Progenitor cell of endocrine pancreas (in vitro differentiated cells): ENCODE measurements around the gene WDR55. TPM values are rescaled to one million over a fixed set of nuclear protein-coding genes. Genes with fewer than 3 reads are reported as not detected.
A peak's percentile ranks its signal among the peaks of the same experiment; 100 is the strongest.

ENCODE experiments used
- DNase-seq: peaks from one replicate; pipeline ENCODE4 v3.0.0; 2021; ENCODE audit warnings: low spot score; ENCODE audit not compliant: unreplicated experiment
- H3K27ac Mint-ChIP-seq: 2 replicates; pipeline ENCODE4 v1.8.0; 2021; ENCODE audit warnings: mild to moderate bottlenecking, moderate library complexity, mixed read lengths
- H3K27me3 Mint-ChIP-seq: 2 replicates; pipeline ENCODE4 v1.8.0; 2021; ENCODE audit warnings: mixed read lengths
- H3K36me3 Mint-ChIP-seq: 2 replicates; pipeline ENCODE4 v1.8.0; 2022; ENCODE audit warnings: mixed read lengths; ENCODE audit not compliant: insufficient read depth
- H3K4me1 Mint-ChIP-seq: 2 replicates; pipeline ENCODE4 v1.8.0; 2021; ENCODE audit warnings: low read depth, mixed read lengths
- H3K4me3 Mint-ChIP-seq: 2 replicates; pipeline ENCODE4 v1.8.0; 2021; ENCODE audit warnings: low read depth, mild to moderate bottlenecking, moderate library complexity, mixed read lengths
- H3K9me3 Mint-ChIP-seq: 2 replicates; pipeline ENCODE4 v1.8.0; 2021; ENCODE audit warnings: low read depth, mixed read lengths
- CTCF ChIP-seq: fragments of 200-600 bp; sonication (generic); IDR thresholded peaks from one replicate; pipeline ENCODE4 v1.5.0; 2021; ENCODE audit warnings: antibody characterized with exemption, mild to moderate bottlenecking; ENCODE audit not compliant: unreplicated experiment
- total RNA-seq: library from RNA; stranded (reverse); gene quantifications from 2 replicates; pipeline ENCODE4 v1.2.1, GENCODE V29; 2021

WDR55 gene
- total RNA-seq, 1 donor from 2014 or later = 26.0 TPM

GRCh38 chr5:140690941-140691924, 26.5 kb downstream of the WDR55 start, which contains the start of the genes HARS1 and HARS2:
TSS of gene HARS1 (minus strand) at chr5:140691370. CDS start at chr5:140691304, 66 bp downstream.
TSS of gene HARS2 (plus strand) at chr5:140691455. CDS start at chr5:140691649, 194 bp downstream.
- H3K27ac Mint-ChIP-seq = peak within 1 kb of the TSS; percentile 94
- DNase-seq = peak; percentile 72
- H3K4me1 Mint-ChIP-seq = peaks cover 21% of the 10 kb centered on the region
- H3K4me3 Mint-ChIP-seq = peak within 1 kb of the TSS; percentile 97
- no peaks in the 10 kb centered on the region for H3K9me3 Mint-ChIP-seq
- H3K36me3 Mint-ChIP-seq = peaks cover 17% of the 10 kb centered on the region
- no peaks in the 10 kb centered on the region for H3K27me3 Mint-ChIP-seq
- no peak for TF ChIP-seq CTCF

GRCh38 chr5:140694276-140694675, 29.6 kb downstream of the WDR55 start:
- no peak for DNase-seq
- H3K9me3 Mint-ChIP-seq = no peaks in the 10 kb centered on the region
- H3K36me3 Mint-ChIP-seq = peaks cover 32% of the 10 kb centered on the region
- no peak overlapping the region for H3K27ac Mint-ChIP-seq
- H3K4me1 Mint-ChIP-seq = peaks cover 21% of the 10 kb centered on the region
- no peak for TF ChIP-seq CTCF
- H3K4me3 Mint-ChIP-seq = no peak overlapping the region
- H3K27me3 Mint-ChIP-seq = no peaks in the 10 kb centered on the region

- H3K27me3 Mint-ChIP-seq = no peaks in the 10 kb centered on the region
- no peak for DNase-seq
- H3K4me3 Mint-ChIP-seq = no peak overlapping the region
- peaks cover 22% of the 10 kb centered on the region for H3K4me1 Mint-ChIP-seq
- TF ChIP-seq CTCF = no peak
- peak overlapping the region; percentile 24 for H3K27ac Mint-ChIP-seq
- peaks cover 44% of the 10 kb centered on the region for H3K36me3 Mint-ChIP-seq
- no peaks in the 10 kb centered on the region for H3K9me3 Mint-ChIP-seq
Measured at GRCh38 chr5:140696891-140697492, 32.3 kb downstream of the WDR55 start.

- Mint-ChIP-seq H3K27me3 (no peaks in the 10 kb centered on the region), H3K9me3 (no peaks in the 10 kb centered on the region), H3K4me1 (peaks cover 16% of the 10 kb centered on the region), H3K36me3 (peaks cover 45% of the 10 kb centered on the region), H3K27ac (peak within 1 kb of the TSS; percentile 98), H3K4me3 (peak within 1 kb of the TSS; percentile 99)
- TF ChIP-seq CTCF = no peak
- peak; percentile 72 for DNase-seq
Measured at GRCh38 chr5:140700177-140701144, 35.8 kb downstream of the WDR55 start, which contains the start of gene ZMAT2. TSS of gene ZMAT2 (plus strand) at chr5:140700447. CDS start at chr5:140700461, 14 bp downstream.
